GM19240 (cell line): ENCODE measurements around the gene ESPNL.
A peak's percentile ranks its signal among the peaks of the same experiment; 100 is the strongest.

ENCODE experiments used
- DNase-seq: peaks from one replicate; pipeline ENCODE4 v3.0.0; 2011; ENCODE audit warnings: low spot score; ENCODE audit not compliant: insufficient read length

The ESPNL gene

GRCh38 chr2:238097988-238098871 is 1.9 kb upstream of the ESPNL start:
- DNase-seq: peak; percentile 95

GRCh38 chr2:238098901-238099713 is 1.0 kb upstream of the ESPNL start:
- no peak for DNase-seq

GRCh38 chr2:238099714-238100048 is 459 bp upstream of the ESPNL start:
- DNase-seq: no peak

GRCh38 chr2:238100821-238101771 is 956 bp downstream of the ESPNL start:
- no peak for DNase-seq

GRCh38 chr2:238101891-238102841 is 2.0 kb downstream of the ESPNL start:
- no peak for DNase-seq

- no peak for DNase-seq
Measured at GRCh38 chr2:238102865-238103264, 2.7 kb downstream of the ESPNL start.

GRCh38 chr2:238103465-238104225 is 3.5 kb downstream of the ESPNL start:
- no peak for DNase-seq

GRCh38 chr2:238104226-238104690 is 4.1 kb downstream of the ESPNL start:
- DNase-seq: no peak

GRCh38 chr2:238104691-238105371 is 4.7 kb downstream of the ESPNL start:
- no peak for DNase-seq

- DNase-seq: no peak
Measured at GRCh38 chr2:238105506-238106338, 5.6 kb downstream of the ESPNL start.

GRCh38 chr2:238106339-238106697 is 6.2 kb downstream of the ESPNL start:
- DNase-seq: no peak

GRCh38 chr2:238106698-238107524 is 6.8 kb downstream of the ESPNL start:
- no peak for DNase-seq

GRCh38 chr2:238107525-238108422 is 7.6 kb downstream of the ESPNL start:
- DNase-seq: peak; percentile 71

GRCh38 chr2:238108423-238109183 is 8.5 kb downstream of the ESPNL start:
- peak; percentile 58 for DNase-seq

GRCh38 chr2:238113611-238114010 is 13.5 kb downstream of the ESPNL start:
- no peak for DNase-seq
